CD14-positive monocyte (primary cell): ENCODE data around the gene VAV2. TPM values are rescaled to one million over a fixed set of nuclear protein-coding genes. Genes with fewer than 3 reads are reported as not detected.

Source experiments
- DNase-seq, 3 donors: peaks; one replicate each; pipeline ENCODE4 v3.0.0-alpha.2; 2011 to 2022
- H2AFZ ChIP-seq: 2 replicates; pipeline ENCODE4 v1.6.0; 2012; ENCODE audit warnings: mild to moderate bottlenecking, low read depth, low read length, inconsistent platforms; ENCODE audit not compliant: insufficient read depth, poor library complexity, severe bottlenecking
- H3K27ac ChIP-seq, 2 donors: 1 replicate in 1 of 2; 2 replicates in 1 of 2; pipeline ENCODE4 v1.5.1; 2012 to 2013; ENCODE audit warnings: low read length in 2 of 2, control low read depth in 1 of 2, inconsistent platforms in 1 of 2, low read depth in 1 of 2, mild to moderate bottlenecking in 1 of 2
- H3K27me3 ChIP-seq, 2 donors: one replicate each; pipeline versions ENCODE4 v1.6.0 to v1.6.1; 2011 to 2013; ENCODE audit warnings: low read length in 2 of 2; ENCODE audit not compliant: control insufficient read depth in 2 of 2, insufficient read depth in 2 of 2
- H3K36me3 ChIP-seq, 2 donors: replicated peaks in 1 of 2; 1 replicate in 1 of 2; 2 replicates in 1 of 2; pipeline versions ENCODE4 v1.5.1 to v1.6.1; 2012 to 2013; ENCODE audit warnings: low read length in 2 of 2, control low read depth in 1 of 2, inconsistent platforms in 1 of 2, mild to moderate bottlenecking in 1 of 2; ENCODE audit not compliant: insufficient read depth in 2 of 2, control insufficient read depth in 1 of 2
- H3K4me1 ChIP-seq, 2 donors: 1 replicate in 1 of 2; 2 replicates in 1 of 2; pipeline versions ENCODE4 v1.5.1 to v1.6.1; 2012 to 2013; ENCODE audit warnings: low read length in 2 of 2, control low read depth in 1 of 2, inconsistent platforms in 1 of 2, mild to moderate bottlenecking in 1 of 2, moderate library complexity in 1 of 2; ENCODE audit not compliant: insufficient read depth in 2 of 2, control insufficient read depth in 1 of 2
- H3K4me2 ChIP-seq: replicated peaks from 2 replicates; pipeline ENCODE3; 2012; ENCODE audit warnings: low read length, moderate library complexity, mild to moderate bottlenecking; ENCODE audit not compliant: poor library complexity, severe bottlenecking; ENCODE audit errors: extremely low read depth
- H3K4me3 ChIP-seq, 3 experiments: fragments of 200-600 bp in 1 of 3; sonication (generic) in 1 of 3; replicated peaks in 1 of 3; 1 replicate in 2 of 3; 2 replicates in 1 of 3; pipeline ENCODE4 v1.5.1; 2011 to 2013; ENCODE audit warnings: low read length in 3 of 3, mild to moderate bottlenecking in 3 of 3, control low read depth in 2 of 3, low read depth in 2 of 3, inconsistent platforms in 1 of 3, moderate library complexity in 1 of 3
- H3K79me2 ChIP-seq: 2 replicates; pipeline ENCODE4 v1.6.0; 2012; ENCODE audit warnings: mild to moderate bottlenecking, control low read depth, inconsistent platforms, low read length, moderate library complexity; ENCODE audit not compliant: insufficient read depth
- H3K9ac ChIP-seq: 2 replicates; pipeline ENCODE4 v1.6.0; 2017; ENCODE audit warnings: low read length, mild to moderate bottlenecking; ENCODE audit not compliant: insufficient read depth, poor library complexity, severe bottlenecking
- H3K9me3 ChIP-seq, 2 donors: replicated peaks in 1 of 2; 1 replicate in 1 of 2; 2 replicates in 1 of 2; pipeline versions ENCODE4 v1.5.1 to v1.6.1; 2012 to 2013; ENCODE audit warnings: low read length in 2 of 2, control low read depth in 1 of 2; ENCODE audit not compliant: control insufficient read depth in 1 of 2, insufficient read depth in 1 of 2
- H4K20me1 ChIP-seq: 2 replicates; pipeline ENCODE4 v1.6.0; 2012; ENCODE audit warnings: mild to moderate bottlenecking, low read length, control low read depth, moderate library complexity; ENCODE audit not compliant: insufficient read depth
- H3K27ac Mint-ChIP-seq, 7 donors: one replicate each; pipeline ENCODE4 v1.8.0; 2020; ENCODE audit warnings: mild to moderate bottlenecking in 7 of 7, mixed read lengths in 7 of 7, moderate library complexity in 6 of 7, inconsistent platforms in 2 of 7
- H3K27me3 Mint-ChIP-seq, 3 donors: one replicate each; pipeline ENCODE4 v1.8.0; 2021 to 2022; ENCODE audit warnings: low read depth in 3 of 3, mild to moderate bottlenecking in 3 of 3, mixed read lengths in 3 of 3, moderate library complexity in 3 of 3, inconsistent platforms in 1 of 3
- H3K36me3 Mint-ChIP-seq, 2 donors: one replicate each; pipeline ENCODE4 v1.8.0; 2020; ENCODE audit warnings: mixed read lengths in 2 of 2, inconsistent platforms in 1 of 2, mild to moderate bottlenecking in 1 of 2
- H3K4me1 Mint-ChIP-seq: one replicate; pipeline ENCODE4 v1.8.0; 2020; ENCODE audit warnings: mild to moderate bottlenecking, mixed read lengths
- H3K4me3 Mint-ChIP-seq, 2 donors: one replicate each; pipeline ENCODE4 v1.8.0; 2020; ENCODE audit warnings: mild to moderate bottlenecking in 2 of 2, mixed read lengths in 2 of 2, moderate library complexity in 1 of 2
- H3K9me3 Mint-ChIP-seq, 7 donors: one replicate each; pipeline ENCODE4 v1.8.0; 2020 to 2022; ENCODE audit warnings: mixed read lengths in 7 of 7, mild to moderate bottlenecking in 6 of 7, moderate library complexity in 6 of 7, inconsistent platforms in 2 of 7
- WGBS: methylation state at CpG from one replicate; pipeline ENCODE4 v1.1.5; 2013; ENCODE audit warnings: missing lambda C conversion rate; ENCODE audit not compliant: insufficient coverage; 5-methylcytosine and 5-hydroxymethylcytosine counted together
- intact Hi-C, 2 donors: fragments of 100-400 bp; cut with micrococcal nuclease; formaldehyde crosslinking; loops; one replicate each; pipeline versions ENCODE4 v1.15.0 to v1.15.1; 2023
- polyA plus RNA-seq, 3 donors: library from polyadenylated mRNA; depleted of rRNA in 1 of 3; unstranded in 2 of 3; stranded (reverse) in 1 of 3; fragments of 300-500 nt in 2 of 3; fragments of >200 nt in 1 of 3; fragmentation: Illumina TruSeq in 2 of 3; gene quantifications; 1 replicate in 2 of 3; 2 replicates in 1 of 3; pipeline ENCODE4 v1.2.3, GENCODE V29; 2012 to 2021
- TF ChIP-seq, protein P1 (sequence below): fragments of 200-600 bp; IDR thresholded peaks from one replicate; pipeline ENCODE4 v1.8.0; 2022; ENCODE audit warnings: antibody characterized with exemption, mild to moderate bottlenecking

VAV2 gene
- polyA plus RNA-seq, 3 donors, result 2.3 to 13.6 (median 2.3) TPM

DNA sequence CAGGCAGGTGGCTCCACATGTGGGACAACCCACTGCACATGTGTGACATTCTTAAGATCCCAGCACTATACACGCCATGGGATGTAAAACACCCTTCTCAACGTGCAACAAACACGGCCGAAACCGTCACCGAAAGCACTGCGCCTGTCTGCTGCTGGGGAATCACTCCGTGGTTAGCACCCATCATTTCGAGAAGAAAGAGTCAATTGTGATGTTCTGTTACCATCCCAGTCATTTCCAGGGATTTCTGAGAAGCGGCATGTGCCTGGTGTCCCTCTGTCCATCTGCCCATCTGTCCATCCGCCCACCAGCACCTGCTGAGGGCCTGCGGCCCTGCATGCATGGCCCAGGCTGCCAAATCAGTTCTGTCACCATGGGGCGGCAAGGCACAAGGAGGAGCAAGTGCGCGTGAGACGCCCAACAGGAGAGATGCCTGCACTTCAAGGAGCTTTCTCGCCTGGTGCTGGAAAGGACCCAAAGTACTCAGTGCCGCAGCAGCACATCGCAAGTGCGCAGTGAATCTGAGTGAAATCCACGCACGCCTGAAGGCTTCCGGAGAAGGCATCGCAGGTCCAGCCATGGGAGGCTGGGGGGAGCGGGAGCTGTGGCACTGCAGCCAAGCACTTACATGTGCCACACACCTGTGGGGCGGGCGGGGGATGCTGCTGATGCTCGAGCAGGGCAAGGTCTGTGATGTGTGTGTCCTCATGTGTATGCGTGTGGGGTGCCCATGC lies 38.0 kb downstream of the VAV2 start:
- no peak for DNase-seq
- Histone ChIP-seq H2AFZ (no peak overlapping the region), H3K27ac (no peak overlapping the region), H3K27me3 (no peaks in the 10 kb centered on the region), H3K36me3 (no peaks in the 10 kb centered on the region), H3K9ac (no peak overlapping the region), H3K9me3 (no peaks in the 10 kb centered on the region), H4K20me1 (peaks cover 80% of the 10 kb centered on the region), H3K4me2 (no peak overlapping the region), H3K4me3 (no peak overlapping the region), H3K79me2 (peaks cover 12% of the 10 kb centered on the region), H3K4me1 (peaks cover 22 to 28% of the 10 kb centered on the region in 2 donors)
- peaks cover 32% of the 10 kb centered on the region for H3K4me1 Mint-ChIP-seq
- H3K27me3 Mint-ChIP-seq, result peaks cover 5 to 9% (median 7%) of the 10 kb centered on the region in 3 donors
- H3K9me3 Mint-ChIP-seq, result peaks cover 0 to 2% (median 0%) of the 10 kb centered on the region in 7 donors
- TF ChIP-seq, protein P1, sequence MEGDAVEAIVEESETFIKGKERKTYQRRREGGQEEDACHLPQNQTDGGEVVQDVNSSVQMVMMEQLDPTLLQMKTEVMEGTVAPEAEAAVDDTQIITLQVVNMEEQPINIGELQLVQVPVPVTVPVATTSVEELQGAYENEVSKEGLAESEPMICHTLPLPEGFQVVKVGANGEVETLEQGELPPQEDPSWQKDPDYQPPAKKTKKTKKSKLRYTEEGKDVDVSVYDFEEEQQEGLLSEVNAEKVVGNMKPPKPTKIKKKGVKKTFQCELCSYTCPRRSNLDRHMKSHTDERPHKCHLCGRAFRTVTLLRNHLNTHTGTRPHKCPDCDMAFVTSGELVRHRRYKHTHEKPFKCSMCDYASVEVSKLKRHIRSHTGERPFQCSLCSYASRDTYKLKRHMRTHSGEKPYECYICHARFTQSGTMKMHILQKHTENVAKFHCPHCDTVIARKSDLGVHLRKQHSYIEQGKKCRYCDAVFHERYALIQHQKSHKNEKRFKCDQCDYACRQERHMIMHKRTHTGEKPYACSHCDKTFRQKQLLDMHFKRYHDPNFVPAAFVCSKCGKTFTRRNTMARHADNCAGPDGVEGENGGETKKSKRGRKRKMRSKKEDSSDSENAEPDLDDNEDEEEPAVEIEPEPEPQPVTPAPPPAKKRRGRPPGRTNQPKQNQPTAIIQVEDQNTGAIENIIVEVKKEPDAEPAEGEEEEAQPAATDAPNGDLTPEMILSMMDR, result no peak
- no peak overlapping the region for H3K4me3 Mint-ChIP-seq
- H3K27ac Mint-ChIP-seq, result peak overlapping the region in 2 of 7 donors; percentile 16 to 21
- WGBS, result 93% methylated on average over 23 of the region's 29 CpGs
- intact Hi-C loops, result no loop called here
- peaks cover 5 to 8% of the 10 kb centered on the region in 2 donors for H3K36me3 Mint-ChIP-seq

- Mint-ChIP-seq H3K4me1 (peaks cover 26% of the 10 kb centered on the region), H3K27me3 (peaks cover 3 to 5% (median 5%) of the 10 kb centered on the region in 3 donors), H3K9me3 (peaks cover 0 to 2% (median 0%) of the 10 kb centered on the region in 7 donors), H3K36me3 (peaks cover 5 to 6% of the 10 kb centered on the region in 2 donors), H3K4me3 (no peak overlapping the region), H3K27ac (no peak overlapping the region)
- peaks cover 8% of the 10 kb centered on the region for H3K79me2 ChIP-seq
- no peaks in the 10 kb centered on the region for H3K36me3 ChIP-seq
- H2AFZ ChIP-seq, result no peak overlapping the region
- no peak overlapping the region for H3K9ac ChIP-seq
- no peak for DNase-seq
- H3K9me3 ChIP-seq, result no peaks in the 10 kb centered on the region
- H3K4me3 ChIP-seq, result no peak overlapping the region
- TF ChIP-seq, protein P1, result no peak
- 100% methylated on average over 4 of the region's 4 CpGs for WGBS
- intact Hi-C loops, result no loop called here
- no peak overlapping the region for H3K4me2 ChIP-seq
- H3K4me1 ChIP-seq, result peaks cover 17 to 22% of the 10 kb centered on the region in 2 donors
- no peaks in the 10 kb centered on the region for H3K27me3 ChIP-seq
- H4K20me1 ChIP-seq, result peaks cover 80% of the 10 kb centered on the region
- H3K27ac ChIP-seq, result no peak overlapping the region
Measured at GRCh38 chr9:133953621-133953975, 38.5 kb downstream of the VAV2 start.
